ENCODE measurements around the gene BFSP1. TPM values are rescaled to one million over a fixed set of nuclear protein-coding genes. Genes with fewer than 3 reads are reported as not detected.

The BFSP1 gene
- total RNA-seq, 1 donor from 2014 or later, result 1.0 TPM

DNA sequence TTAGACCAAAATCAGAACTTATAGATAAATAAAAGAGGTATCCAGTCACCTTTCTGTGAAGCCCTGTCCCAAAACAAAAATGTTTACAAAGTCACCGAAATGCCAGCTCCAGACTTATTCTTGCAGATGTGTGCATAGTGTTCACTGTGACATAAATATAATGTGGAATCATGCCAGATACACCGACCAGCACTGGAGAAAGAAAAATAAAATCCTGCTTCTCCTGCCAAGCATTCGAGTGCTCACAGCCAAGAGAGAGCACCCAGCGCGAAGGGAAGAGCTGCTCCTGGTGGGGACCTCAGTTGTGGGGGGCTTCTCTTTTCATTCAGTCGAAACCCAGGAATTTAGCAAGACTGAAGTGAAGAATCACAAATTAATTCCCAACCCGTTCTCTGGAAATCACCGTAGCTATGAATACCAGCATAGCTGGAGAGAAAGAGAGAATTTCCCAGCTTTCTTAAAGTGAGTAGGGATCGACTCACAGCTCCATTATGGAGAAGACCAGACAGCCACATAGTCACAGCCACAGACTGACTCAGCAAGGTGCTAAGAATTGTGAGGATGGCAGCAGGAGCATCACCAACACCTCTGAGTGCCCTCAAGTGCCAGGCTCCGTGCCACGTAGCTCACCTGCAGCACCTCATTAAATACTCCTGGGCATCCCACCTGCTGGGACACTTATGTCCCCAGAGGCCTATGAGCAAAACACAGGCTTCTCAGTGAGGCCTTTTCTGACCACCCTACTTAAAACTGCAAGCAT lies 33.2 kb downstream of the BFSP1 start:
- DNase-seq (ENCODE audit: low spot score), result no peak

DNA sequence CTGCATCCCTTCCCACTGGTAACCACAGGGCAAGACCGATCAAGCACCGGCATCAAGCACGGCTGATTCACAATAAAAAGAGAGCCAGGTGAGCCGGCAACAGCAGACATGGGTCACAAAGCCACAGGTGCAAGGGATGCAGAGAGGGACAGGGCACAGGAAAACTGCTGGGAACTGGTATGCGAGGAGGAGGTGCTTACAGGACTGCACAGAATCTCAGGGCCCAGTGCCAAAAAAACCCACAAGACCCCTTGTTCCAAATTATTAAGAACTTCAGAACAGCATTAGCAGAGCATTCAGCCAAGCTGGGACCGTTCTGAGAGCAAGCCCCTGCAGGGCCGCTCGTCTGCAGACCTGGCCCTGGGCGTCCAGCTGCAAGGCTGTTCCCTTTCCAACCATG lies 35.4 kb downstream of the BFSP1 start:
- DNase-seq (ENCODE audit: low spot score), result no peak

DNA sequence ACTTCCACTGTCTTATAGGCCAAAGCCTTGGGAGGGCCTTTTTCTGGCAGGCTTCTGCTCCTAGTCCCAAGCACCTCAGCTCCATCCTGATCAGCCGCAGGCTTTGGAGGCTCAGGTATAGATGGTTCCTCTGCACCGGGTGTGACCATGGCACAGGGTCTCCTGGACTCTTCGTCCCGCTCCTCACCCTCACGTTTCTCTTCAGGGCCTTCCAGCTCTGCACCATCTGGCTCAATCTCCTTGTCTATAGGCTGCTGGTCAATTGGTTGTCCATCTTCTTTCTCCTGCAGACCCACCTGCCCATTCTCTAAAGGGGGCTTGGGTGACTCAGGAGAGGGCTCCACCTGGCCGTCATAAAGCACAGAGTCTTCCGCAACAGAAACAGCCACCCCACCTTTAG lies 37.0 kb downstream of the BFSP1 start:
- no peak for DNase-seq (ENCODE audit: low spot score)

DNA sequence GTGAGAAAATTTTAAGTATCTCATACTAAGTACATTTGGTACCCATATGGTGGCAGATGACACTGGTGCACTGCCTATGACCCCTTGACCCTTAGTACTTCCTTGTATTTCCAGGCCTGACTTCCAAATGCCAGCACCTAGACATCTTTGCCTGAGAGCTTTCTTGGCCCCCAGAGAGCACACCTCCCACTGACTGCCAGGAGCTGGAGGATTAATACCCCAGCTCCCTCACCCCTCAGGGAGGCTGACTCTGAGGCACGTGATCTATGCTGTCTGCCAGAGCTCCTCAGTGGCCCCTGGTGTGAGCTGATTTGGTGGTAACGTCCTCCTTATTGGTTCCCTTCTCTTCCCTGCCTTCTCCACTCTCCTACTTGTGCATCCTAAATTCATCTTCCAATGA lies 38.0 kb downstream of the BFSP1 start:
- no peak for DNase-seq (ENCODE audit: low spot score)

DNA sequence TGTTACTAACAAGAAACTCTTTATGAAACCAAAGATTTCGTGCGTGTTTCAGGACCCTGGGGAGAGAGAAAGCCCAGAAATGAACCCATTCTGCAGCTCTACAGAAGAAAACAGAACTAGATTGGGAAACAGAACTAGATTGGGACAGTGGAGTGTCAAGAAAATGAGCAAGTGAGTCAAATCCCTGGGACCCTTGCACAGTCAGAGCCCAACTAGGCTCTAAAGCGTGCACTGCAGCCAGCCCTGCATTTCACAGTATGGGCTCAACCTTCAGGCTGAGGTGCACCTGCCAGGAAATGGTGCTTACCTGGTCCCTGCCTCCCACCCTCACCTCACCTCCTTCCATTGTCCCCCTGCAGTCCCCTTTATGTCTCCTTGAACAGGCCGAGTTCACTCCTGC lies 39.7 kb downstream of the BFSP1 start:
- DNase-seq (ENCODE audit: low spot score), result no peak

DNA sequence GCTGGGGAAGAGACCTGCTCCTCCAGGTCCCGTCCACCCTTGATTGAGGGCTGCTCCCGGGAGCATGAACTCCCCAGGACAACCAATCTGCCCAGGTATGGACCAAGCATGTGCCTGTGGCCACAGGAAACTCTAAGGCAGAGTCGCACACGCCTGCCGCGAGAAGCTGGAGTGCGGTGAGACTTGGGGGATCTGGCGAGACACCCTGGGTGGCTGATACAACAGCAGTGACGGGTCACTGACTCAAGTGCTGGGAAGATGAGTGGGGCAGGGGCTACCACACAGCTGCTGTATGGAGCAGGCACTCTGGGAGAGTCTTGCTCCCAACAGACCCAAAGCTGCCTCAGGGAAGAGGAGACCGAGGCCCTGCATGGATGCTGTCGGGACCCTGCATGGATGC lies 40.1 kb downstream of the BFSP1 start:
- DNase-seq (ENCODE audit: low spot score), result no peak

DNA sequence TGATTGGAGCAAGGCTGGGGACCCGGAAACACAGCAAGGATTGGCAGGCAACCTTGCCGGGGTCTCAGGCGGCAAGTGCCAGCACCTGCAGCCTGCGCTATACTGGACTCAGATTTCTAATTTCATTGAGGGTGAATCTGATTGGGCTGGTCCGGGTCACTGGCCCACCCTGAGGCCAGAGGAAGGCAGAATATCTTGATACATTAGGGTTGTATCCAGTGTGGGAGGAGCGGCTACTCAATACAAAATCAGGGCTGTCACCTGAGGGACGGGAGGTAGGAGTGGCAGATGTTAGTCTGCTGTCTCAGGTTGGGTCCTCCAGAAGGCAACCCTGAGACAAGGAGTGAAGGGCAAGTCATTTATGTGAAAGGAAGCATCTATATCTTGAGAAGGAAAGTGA lies 40.7 kb downstream of the BFSP1 start:
- DNase-seq (ENCODE audit: low spot score), result no peak

DNA sequence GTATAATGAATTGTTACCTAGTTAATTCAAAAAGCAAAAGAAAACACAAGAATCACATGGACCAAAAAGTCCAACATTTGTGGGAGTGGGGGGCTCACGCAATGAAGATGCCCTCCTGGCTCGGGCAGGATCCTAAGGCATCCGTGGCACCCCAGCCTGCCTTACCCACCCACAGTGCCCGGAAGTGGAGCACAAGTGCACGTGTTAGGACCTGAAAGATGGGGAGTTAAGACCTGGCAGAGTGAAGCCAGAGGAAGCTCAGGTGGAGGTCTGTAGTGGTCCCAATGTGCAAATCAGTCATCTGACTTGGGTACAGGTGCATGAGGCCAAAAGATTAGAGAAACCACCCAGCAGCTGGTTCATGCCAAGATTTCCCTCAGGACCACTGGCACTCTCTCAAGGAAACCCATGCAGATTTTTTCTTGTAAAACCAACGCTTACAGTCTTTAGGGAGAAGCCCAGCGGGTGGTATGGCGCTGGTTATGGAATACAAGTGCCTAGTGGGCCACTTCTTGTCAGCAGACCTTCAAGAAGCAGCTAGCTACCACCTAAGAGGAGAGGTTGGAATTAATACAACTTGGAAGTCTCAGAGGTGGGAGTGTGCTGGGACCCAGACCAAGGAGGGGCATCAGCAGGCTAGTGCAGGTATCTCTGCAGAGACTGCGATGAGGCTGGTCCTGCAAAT lies 42.1 kb downstream of the BFSP1 start:
- no peak for DNase-seq (ENCODE audit: low spot score)

DNA sequence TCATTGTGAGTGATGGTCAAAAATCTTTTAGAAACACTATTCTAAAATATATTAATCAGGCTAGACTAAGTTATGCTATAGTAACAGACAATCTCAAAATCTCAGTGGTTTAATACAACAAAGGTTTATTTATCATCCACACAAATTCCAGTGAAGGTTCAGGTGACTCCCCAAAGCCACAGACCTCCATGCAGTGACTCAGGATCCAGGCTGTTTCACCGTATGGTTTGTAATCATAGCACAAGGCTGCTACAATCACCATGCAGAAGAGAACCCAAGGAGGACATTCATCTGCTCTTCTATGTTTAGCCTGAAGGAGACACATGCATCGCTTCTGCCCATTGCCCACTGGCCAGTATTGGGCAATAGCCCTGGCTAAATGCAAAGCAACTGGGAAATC lies 46.2 kb downstream of the BFSP1 start:
- DNase-seq (ENCODE audit: low spot score), result no peak

DNA sequence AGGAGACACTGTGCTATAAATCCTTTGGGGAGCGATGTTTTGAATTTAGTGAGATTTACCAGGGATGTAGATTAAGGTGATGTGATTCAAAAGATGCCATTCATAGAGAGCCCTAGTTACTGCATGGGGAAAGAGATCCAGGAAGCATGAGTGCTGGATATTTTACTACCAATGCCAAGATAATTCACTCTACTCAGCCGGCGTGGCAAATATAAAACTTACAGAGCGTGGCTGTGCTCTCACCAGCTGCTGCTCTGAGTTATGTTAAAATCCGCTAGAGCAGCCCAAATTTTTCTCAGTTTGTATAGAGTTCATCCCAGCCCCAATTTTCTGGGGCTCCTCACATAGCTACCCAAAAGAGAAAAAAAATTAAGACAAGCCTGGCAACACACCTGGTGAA lies 48.6 kb downstream of the BFSP1 start:
- DNase-seq (ENCODE audit: low spot score), result no peak

DNA sequence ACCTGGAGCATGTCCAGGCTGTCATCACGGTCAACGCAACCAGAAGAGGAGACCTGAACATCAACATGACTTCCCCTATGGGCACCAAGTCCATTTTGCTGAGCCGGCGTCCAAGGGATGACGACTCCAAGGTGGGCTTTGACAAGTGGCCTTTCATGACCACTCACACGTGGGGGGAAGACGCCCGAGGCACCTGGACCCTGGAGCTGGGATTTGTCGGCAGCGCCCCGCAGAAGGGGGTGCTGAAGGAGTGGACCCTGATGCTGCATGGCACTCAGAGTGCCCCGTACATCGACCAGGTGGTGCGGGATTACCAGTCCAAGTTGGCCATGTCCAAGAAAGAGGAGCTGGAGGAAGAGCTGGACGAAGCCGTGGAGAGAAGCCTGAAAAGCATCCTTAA lies 49.5 kb downstream of the BFSP1 start:
- DNase-seq (ENCODE audit: low spot score), result no peak

DNA sequence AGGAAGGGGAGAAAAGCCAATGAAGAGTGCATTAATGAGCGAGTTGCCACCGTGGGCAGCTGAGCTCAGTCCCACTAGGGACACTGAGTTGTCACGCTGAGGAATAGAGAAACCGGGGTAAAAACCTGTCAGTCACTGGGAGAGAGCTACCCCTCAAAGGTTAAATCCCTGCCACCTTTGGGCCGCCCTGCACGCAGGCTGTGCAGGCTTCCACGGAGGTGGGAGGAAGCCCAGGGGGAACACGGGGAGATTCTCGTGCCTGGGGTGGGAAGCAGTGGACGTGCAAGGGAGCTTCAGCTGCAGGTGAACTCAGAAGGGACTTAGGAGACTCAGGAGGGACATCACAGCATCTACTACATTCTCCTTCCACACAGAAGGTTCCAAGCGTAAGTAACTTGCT lies 50.5 kb downstream of the BFSP1 start:
- no peak for DNase-seq (ENCODE audit: low spot score)

DNA sequence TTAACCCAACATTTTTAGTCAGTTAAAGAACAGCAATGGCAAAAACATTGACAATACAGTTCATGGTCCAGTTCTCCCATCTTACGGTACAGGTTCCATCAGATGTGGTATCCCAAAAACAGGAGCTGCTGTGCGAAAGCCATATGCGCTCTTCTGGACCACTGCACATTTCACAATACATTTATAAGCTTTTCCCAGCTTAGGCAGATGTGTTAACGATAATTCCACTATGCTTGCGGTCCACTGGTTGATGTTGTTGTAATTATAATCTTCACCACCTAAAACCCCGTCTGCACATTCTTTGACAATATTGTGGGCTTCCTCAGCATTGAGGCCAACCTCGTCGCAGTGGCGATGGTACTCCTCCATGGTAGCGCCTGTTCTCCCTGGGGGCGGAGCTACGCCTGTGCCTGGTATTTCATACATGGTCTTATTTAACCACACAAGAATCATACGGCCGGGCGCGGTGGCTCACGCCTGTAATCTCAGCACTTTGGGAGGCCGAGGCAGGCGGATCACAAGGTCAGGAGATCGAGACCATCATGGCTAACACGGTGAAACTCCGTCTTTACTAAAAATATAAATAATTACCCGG lies 52.0 kb downstream of the BFSP1 start:
- DNase-seq (ENCODE audit: low spot score), result no peak

DNA sequence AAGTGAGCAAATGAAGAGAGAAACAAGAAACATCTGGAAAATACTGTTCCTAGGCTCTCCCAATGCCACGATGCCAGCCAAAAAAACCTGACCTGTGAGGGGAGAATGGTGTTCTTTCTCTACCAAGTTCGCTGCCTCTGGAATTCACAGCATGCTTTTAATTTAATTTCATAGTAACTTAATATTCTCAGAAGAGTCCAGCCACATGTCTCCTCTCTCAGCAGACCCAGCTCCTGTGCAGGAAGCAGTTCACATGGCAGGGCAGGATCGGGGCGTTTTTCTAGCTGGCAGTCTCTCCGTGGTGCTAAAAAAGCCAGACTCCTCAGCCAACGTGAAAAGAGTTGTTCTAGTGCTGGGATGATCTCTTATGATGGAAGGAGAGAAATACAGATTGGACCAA lies 57.5 kb downstream of the BFSP1 start:
- DNase-seq (ENCODE audit: low spot score), result peak; percentile 8

DNA sequence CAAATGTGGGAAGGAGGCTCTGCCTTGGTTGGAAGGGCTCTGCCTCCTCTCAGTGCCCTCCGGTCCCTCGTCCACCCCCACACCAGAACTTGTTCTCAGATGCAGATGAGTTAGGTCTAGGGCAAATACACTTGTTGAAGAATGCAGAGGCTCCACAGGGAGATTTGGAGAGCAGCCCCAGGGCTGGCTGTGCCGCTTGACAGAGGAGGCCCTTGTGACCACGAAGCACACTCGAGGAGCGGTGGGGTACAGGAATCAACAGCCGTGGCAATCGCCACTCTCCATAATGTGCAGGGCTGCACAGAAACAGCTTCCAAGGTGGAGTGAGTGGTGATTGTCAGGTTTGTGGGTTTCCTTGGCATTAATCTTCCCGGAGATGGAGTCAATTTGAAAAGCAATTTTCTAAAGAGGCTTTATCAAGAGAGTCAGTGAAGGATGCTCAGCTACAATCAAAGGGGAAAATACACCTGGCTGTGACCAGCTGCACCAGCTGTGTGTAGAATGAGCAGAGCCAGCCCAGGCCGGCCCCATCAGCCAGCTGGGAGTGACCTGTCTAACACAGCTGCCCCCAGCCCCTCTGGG lies 59.5 kb downstream of the BFSP1 start:
- DNase-seq (ENCODE audit: low spot score), result peak; percentile 24

DNA sequence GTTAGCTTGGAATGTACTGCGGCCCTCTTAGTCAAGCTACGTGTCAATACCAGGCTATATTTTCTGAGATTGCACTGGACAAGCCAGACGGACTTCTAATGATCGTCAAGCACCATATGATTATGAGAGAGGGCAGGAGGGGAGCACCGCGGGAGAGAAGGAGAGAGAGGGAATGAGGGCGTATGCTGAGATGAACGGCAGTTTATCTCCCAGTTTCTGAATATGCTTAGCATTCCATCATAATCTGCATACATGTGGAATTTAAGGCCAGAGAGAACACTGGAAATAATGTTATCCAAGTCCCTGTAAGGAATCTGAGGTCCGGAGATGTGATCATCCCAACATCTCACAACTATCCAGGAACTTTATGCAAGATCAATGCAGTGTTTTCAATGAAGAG lies 60.2 kb downstream of the BFSP1 start:
- DNase-seq (ENCODE audit: low spot score), result no peak

DNA sequence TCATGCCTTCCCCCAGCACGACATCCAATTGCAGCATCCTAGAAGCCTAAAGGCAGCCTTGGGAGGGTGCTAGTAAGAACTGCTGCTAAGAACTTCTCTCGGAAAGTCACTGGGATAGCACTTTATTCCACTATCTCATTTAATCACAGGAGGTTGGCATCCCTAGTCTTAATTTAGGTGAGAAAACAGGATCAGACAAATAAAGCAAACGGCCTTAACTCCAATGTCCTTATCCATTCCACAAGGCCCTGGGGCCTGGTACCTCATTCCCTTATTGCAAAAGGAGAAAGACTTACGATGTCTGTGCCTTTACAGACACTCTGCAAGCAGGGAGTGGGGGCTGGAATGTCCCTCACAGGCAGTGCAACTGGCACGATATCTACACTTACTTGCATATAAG lies 60.7 kb downstream of the BFSP1 start:
- peak; percentile 3 for DNase-seq (ENCODE audit: low spot score)

DNA sequence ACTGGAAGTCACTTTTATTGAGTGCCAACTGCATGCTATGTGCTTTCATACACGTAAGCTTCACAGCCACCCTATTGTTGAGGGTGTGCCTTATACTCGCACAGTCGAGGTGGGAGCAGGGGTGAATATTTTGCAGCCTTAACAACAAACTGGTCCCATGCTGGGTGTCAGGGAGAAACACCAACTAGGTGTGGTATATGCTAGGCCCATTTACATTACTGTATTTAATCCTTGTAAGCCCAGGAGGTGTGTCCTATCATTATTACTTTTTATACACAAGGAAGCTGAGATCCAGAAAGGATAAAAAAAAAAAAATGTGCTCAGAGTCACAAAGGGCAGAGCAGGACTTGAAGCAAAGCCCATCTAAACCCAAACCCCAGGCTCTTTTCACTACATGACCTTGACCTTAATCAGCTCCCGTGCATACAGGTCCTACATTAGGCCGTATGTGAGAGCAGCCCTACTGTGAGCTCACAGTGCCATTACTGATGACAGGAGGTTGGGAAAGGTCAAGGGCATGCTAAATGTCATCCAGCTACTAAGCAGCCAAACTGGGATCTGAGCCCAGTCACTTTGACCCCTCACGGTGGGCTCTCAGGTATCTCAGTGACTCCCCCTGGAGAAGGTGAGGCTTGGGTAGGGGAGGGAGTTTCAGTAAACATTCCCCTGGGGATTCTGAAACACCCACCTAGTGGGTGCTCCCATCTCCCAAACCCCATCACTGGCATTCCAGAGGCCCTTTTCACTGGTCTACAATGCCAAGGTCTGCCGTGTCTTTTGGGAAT lies 61.7 kb downstream of the BFSP1 start:
- no peak for DNase-seq (ENCODE audit: low spot score)

DNA sequence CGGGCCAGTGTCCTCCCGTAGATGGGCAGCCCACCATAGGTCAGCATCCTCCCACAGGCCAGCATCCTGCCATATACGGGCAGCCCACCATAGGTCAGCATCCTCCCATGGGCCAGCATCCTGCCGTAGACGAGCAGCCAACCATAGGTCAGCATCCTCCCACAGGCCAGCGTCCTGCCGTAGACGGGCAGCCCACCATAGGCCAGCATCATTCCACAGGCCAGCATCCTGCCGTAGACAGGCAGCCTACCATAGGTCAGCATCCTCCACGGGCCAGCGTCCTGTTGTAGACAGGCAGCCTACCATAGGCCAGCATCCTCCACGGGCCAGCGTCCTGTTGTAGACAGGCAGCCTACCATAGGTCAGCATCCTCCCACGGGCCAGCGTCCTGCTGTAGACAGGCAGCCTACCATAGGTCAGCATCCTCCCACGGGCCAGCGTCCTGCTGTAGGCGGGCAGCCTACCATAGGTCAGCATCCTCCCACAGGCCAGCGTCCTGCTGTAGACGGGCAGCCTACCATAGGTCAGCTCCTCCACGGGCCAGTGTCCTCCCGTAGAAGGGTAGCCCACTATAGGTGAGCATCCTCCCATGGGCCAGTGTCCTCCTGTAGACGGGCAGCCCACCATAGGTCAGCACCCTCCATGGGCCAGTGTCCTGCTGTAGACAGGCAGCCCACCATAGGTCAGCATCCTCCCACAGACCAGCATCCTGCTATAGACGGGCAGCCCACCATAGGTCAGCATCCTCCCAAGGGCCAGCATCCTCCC lies 62.9 kb downstream of the BFSP1 start:
- DNase-seq (ENCODE audit: low spot score), result no peak

DNA sequence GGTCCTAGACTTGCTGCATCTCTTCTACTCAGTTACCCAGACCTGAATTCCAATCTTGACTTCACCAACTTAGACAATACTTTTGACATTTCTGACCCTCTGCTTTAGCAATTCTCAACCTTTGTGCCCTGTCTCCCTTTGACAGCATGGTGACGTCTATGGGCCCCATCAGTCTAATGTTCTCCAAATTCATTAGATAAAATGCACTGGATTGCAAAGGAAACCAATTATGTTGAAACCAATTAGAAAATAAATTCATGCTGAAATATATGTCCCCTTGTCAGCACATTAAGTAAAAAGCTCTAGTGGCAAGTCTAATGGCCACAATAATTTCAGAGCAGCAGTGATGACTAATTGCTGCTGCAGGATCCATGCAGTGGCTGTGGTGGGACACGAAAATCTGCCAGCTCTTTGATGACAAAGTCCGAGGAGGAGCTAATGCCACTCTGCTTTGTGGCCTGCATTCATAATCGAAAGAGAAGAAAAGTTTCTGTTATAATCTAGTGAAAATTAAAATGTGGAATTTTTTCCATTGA lies 64.0 kb downstream of the BFSP1 start:
- DNase-seq (ENCODE audit: low spot score), result no peak

DNA sequence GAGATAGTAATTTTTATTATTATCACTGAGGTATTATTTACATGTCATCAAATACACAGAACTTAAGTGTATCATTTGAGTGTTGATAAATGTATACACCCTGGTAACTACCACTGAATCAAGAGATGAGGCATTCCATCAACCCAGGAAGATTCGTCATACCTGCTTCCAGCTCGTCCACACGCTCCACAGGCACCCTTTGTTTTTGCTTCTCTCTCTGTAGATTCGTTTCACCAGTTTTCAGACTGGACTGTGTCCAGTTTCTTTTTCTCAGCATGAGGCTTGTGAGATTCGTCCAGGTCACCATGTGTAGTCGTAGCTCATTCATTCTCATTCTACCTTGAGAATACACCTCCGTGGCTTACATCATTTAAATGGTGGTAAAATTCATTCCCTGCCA lies 64.5 kb downstream of the BFSP1 start:
- DNase-seq (ENCODE audit: low spot score), result no peak

Measured in ureter (tissue), 1 donor.